Smooth muscle cell (in vitro differentiated cells): Measurements from ENCODE around the gene HAS3. TPM values are rescaled to one million over a fixed set of nuclear protein-coding genes. Genes with fewer than 3 reads are reported as not detected.

Experiments used
- DNase-seq: peaks from one replicate; lab custom pipeline; 2025; ENCODE audit not compliant: unreplicated experiment; lab: John Stamatoyannopoulos, UW
- H2AFZ ChIP-seq: fragments of 200-600 bp; sonication (generic); 2 replicates; pipeline ENCODE4 v1.6.0; 2016; ENCODE audit warnings: antibody characterized with exemption, low read depth, mild to moderate bottlenecking
- H3F3A ChIP-seq: fragments of 200-600 bp; sonication (generic); 2 replicates; pipeline ENCODE4 v1.6.0; 2017; ENCODE audit warnings: antibody characterized with exemption, low read depth
- H3K27ac ChIP-seq: fragments of 200-600 bp; sonication (generic); 2 replicates; pipeline ENCODE4 v1.5.1; 2016; ENCODE audit warnings: low read depth, mild to moderate bottlenecking
- H3K27me3 ChIP-seq: fragments of 200-600 bp; sonication (generic); 2 replicates; pipeline ENCODE4 v1.6.1; 2016; ENCODE audit warnings: low read depth, mild to moderate bottlenecking
- H3K36me3 ChIP-seq: fragments of 200-600 bp; sonication (generic); 2 replicates; pipeline ENCODE4 v1.5.1; 2016; ENCODE audit warnings: low read depth
- H3K4me1 ChIP-seq: fragments of 200-600 bp; sonication (generic); 2 replicates; pipeline ENCODE4 v1.5.1; 2016; ENCODE audit warnings: low read depth
- H3K4me2 ChIP-seq: fragments of 200-600 bp; sonication (generic); 2 replicates; pipeline ENCODE4 v1.6.0; 2016; ENCODE audit warnings: mild to moderate bottlenecking
- H3K4me3 ChIP-seq: fragments of 200-600 bp; sonication (generic); 2 replicates; pipeline ENCODE4 v1.5.1; 2016; ENCODE audit warnings: mild to moderate bottlenecking
- H3K79me2 ChIP-seq: fragments of 200-600 bp; sonication (generic); 2 replicates; pipeline ENCODE4 v1.6.0; 2016; ENCODE audit warnings: low read depth, mild to moderate bottlenecking
- H3K9ac ChIP-seq: fragments of 200-600 bp; sonication (generic); 2 replicates; pipeline ENCODE4 v1.6.0; 2016; ENCODE audit warnings: low read depth
- H3K9me3 ChIP-seq: fragments of 200-600 bp; sonication (generic); replicated peaks from 2 replicates; pipeline ENCODE4 v1.5.1; 2016; ENCODE audit warnings: low read depth
- H4K20me1 ChIP-seq: fragments of 200-600 bp; sonication (generic); 2 replicates; pipeline ENCODE4 v1.6.0; 2016; ENCODE audit warnings: low read depth
- WGBS: methylation state at CpG from one replicate; pipeline ENCODE4 v1.1.7; 2016; ENCODE audit warnings: low lambda C conversion rate; 5-methylcytosine and 5-hydroxymethylcytosine counted together
- polyA plus RNA-seq: library from polyadenylated mRNA; unstranded; fragments of >200 nt; fragmentation: Nextera tagmentation; extraction: Ambion mirVana; gene quantifications from 2 replicates; pipeline ENCODE4 v1.2.1, GENCODE V29; 2016
- total RNA-seq: library from RNA; depleted of rRNA; stranded (reverse); fragments of >200 nt; gene quantifications from 2 replicates; pipeline ENCODE4 v1.2.3, GENCODE V29; 2014
- TF ChIP-seq, protein P1 (sequence below): fragments of 200-600 bp; sonication (generic); IDR thresholded peaks from 2 replicates; pipeline ENCODE4 v1.5.1; 2017; ENCODE audit warnings: borderline replicate concordance, mild to moderate bottlenecking, antibody characterized with exemption; ENCODE audit not compliant: insufficient read depth, poor library complexity, severe bottlenecking

The HAS3 gene
- total and polyA plus RNA-seq, 2 experiments from 2014 or later: 0.39 to 2.7 TPM

DNA sequence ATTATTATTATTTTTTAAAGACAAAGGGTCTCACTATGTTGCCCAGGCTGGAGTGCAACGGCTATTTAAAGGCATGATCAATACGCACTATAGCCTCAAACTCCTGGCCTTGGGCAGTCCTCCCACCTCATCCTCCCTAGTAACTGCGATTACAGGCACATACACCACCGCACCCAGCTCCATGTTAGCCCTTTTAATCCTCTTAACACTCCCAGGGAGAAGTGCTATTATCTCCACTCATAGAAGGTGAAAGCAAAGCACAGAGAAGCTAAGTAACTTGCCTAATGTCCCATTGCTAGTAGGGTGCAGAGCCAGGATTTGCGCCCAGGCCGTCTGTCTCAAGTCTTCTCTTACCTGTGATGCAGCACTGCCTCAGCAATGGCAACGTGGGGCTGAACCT lies 5.0 kb downstream of the HAS3 start:
- no peaks in the 10 kb centered on the region for H3K9me3 ChIP-seq
- no peaks in the 10 kb centered on the region for H3K36me3 ChIP-seq
- H3K27me3 ChIP-seq: peaks cover 37% of the 10 kb centered on the region
- no peak overlapping the region for H2AFZ ChIP-seq
- DNase-seq: no peak
- WGBS: 97% methylated on average over 7 of the region's 7 CpGs
- H3K4me3 ChIP-seq: no peak overlapping the region
- no peak overlapping the region for H3K27ac ChIP-seq
- H3K4me1 ChIP-seq: peaks cover 14% of the 10 kb centered on the region
- peaks cover 66% of the 10 kb centered on the region for H4K20me1 ChIP-seq
- TF ChIP-seq, protein P1, sequence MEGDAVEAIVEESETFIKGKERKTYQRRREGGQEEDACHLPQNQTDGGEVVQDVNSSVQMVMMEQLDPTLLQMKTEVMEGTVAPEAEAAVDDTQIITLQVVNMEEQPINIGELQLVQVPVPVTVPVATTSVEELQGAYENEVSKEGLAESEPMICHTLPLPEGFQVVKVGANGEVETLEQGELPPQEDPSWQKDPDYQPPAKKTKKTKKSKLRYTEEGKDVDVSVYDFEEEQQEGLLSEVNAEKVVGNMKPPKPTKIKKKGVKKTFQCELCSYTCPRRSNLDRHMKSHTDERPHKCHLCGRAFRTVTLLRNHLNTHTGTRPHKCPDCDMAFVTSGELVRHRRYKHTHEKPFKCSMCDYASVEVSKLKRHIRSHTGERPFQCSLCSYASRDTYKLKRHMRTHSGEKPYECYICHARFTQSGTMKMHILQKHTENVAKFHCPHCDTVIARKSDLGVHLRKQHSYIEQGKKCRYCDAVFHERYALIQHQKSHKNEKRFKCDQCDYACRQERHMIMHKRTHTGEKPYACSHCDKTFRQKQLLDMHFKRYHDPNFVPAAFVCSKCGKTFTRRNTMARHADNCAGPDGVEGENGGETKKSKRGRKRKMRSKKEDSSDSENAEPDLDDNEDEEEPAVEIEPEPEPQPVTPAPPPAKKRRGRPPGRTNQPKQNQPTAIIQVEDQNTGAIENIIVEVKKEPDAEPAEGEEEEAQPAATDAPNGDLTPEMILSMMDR: no peak
- H3K79me2 ChIP-seq: no peaks in the 10 kb centered on the region
- H3K4me2 ChIP-seq: no peak overlapping the region
- no peak overlapping the region for H3K9ac ChIP-seq
- no peaks in the 10 kb centered on the region for H3F3A ChIP-seq

- Histone ChIP-seq H3K9me3 (no peaks in the 10 kb centered on the region), H4K20me1 (peaks cover 71% of the 10 kb centered on the region), H3K27ac (no peak overlapping the region), H3K27me3 (peaks cover 30% of the 10 kb centered on the region), H3K4me2 (no peak overlapping the region), H2AFZ (no peak overlapping the region), H3F3A (no peaks in the 10 kb centered on the region), H3K4me3 (no peak overlapping the region), H3K79me2 (no peaks in the 10 kb centered on the region), H3K36me3 (no peaks in the 10 kb centered on the region), H3K9ac (no peak overlapping the region), H3K4me1 (peaks cover 14% of the 10 kb centered on the region)
- 92% methylated on average over 6 of the region's 6 CpGs for WGBS
- TF ChIP-seq, protein P1: no peak
- no peak for DNase-seq
Measured at GRCh38 chr16:69111216-69111875, 5.9 kb downstream of the HAS3 start.

DNA sequence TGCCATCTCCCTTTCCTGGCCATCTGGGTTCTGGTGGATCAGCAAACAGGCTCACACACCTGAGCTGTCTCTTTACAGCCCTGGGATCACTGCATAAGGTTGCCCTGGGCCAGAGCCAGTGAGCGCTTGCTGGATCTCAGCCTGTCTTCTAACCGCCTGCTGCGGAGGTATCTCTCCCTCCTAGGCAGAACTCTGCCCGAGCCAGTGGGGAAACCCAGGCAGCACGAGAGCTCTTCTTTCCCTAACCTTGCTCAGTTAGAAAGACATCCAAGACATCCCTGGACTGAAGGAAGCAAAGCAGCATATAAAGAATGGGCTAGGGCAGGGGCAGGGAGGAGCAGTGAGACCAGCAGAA lies 6.4 kb downstream of the HAS3 start:
- Histone ChIP-seq H4K20me1 (peaks cover 71% of the 10 kb centered on the region), H3K4me3 (no peak overlapping the region), H3K4me2 (no peak overlapping the region), H2AFZ (no peak overlapping the region), H3F3A (no peaks in the 10 kb centered on the region), H3K9ac (no peak overlapping the region), H3K27me3 (peaks cover 25% of the 10 kb centered on the region), H3K4me1 (peaks cover 10% of the 10 kb centered on the region), H3K36me3 (no peaks in the 10 kb centered on the region), H3K79me2 (no peaks in the 10 kb centered on the region), H3K27ac (no peak overlapping the region), H3K9me3 (no peaks in the 10 kb centered on the region)
- TF ChIP-seq, protein P1: no peak
- WGBS: 98% methylated on average over 5 of the region's 5 CpGs
- no peak for DNase-seq

GRCh38 chr16:69112285-69113129 lies 7.1 kb downstream of the HAS3 start:
- Histone ChIP-seq H3K4me3 (no peak overlapping the region), H3K4me2 (no peak overlapping the region), H4K20me1 (peaks cover 70% of the 10 kb centered on the region), H2AFZ (no peak overlapping the region), H3K9me3 (no peaks in the 10 kb centered on the region), H3K27me3 (peaks cover 19% of the 10 kb centered on the region), H3K36me3 (no peaks in the 10 kb centered on the region), H3K9ac (no peak overlapping the region), H3F3A (no peaks in the 10 kb centered on the region), H3K27ac (no peak overlapping the region), H3K79me2 (no peaks in the 10 kb centered on the region), H3K4me1 (peaks cover 4% of the 10 kb centered on the region)
- WGBS: 59% methylated on average over 6 of the region's 6 CpGs
- TF ChIP-seq, protein P1: peak; percentile 63
- no peak for DNase-seq
